Activated naive CD4-positive, alpha-beta T cell treated with anti-CD3 and anti-CD28 coated beads, Interleukin-2, amount 50 U/mL, for 72 hours (primary cell): ENCODE measurements around the gene INHBC. TPM values are rescaled to one million over a fixed set of nuclear protein-coding genes. Genes with fewer than 3 reads are reported as not detected.

Experiments used
- ATAC-seq, 2 donors: fragments of 150-1000 bp; cut with Tn5 transposase; 2 replicates each; pipeline ENCODE4 v1.10.0; 2021; ENCODE audit warnings: mild to moderate bottlenecking in 2 of 2, moderate library complexity in 2 of 2
- DNase-seq, 2 donors: peaks; one replicate each; pipeline ENCODE4 v3.0.0; 2021 to 2022; ENCODE audit warnings: low spot score in 2 of 2
- H3K27ac Mint-ChIP-seq, 2 donors: one replicate each; pipeline ENCODE4 v1.8.0; 2022; ENCODE audit warnings: mild to moderate bottlenecking in 2 of 2, mixed read lengths in 2 of 2
- H3K36me3 Mint-ChIP-seq, 2 donors: one replicate each; pipeline ENCODE4 v1.8.0; 2022; ENCODE audit warnings: mixed read lengths in 2 of 2
- H3K9me3 Mint-ChIP-seq, 2 donors: one replicate each; pipeline ENCODE4 v1.8.0; 2022; ENCODE audit warnings: mixed read lengths in 2 of 2
- total RNA-seq, 2 donors: library from RNA; stranded (reverse); gene quantifications; one replicate each; pipeline ENCODE4 v1.2.3, GENCODE V29; 2022

The INHBC gene
- total RNA-seq, 2 donors from 2014 or later: not detected

DNA sequence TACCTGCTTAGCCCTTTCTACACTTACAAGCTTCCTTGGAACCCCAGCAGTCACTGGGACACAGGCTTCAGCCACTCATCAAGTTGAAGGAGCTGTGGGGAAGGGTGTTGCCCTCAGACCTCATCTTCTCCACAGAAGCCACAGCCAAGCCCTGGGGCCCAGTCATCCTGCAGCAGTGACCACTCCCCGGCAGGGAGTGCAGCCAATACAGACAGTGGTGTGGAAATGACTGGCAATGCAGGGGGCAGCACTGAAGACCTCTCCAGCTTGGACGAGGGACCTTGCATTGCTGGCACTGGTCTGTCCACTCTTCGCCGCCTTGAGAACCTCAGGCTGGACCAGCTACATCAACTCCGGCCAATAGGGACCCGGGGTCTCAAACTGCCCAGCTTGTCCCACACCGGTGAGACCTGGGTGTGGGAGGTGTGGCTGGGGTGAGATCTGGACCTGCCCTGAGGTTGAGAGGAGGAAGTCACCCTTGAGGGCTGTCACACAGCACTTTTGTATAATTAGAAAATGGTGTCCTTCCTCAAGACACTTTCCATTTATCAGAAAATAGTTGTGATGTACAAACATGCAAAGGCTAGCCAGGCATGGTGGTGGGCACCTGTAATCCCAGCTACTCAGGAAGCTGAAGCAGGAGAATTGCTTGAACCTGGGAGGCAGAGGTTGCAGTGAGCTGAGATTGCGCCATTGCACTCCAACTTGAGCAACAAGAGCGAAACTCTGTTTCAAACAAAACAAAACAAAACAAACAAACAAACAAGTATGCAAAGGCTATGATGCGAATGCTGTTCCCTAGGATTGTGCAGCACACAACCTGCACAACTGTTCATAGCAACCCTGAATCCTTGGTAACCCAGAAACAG, 34.9 kb downstream of the INHBC start:
- ATAC-seq (peak in 1 of 2 donors; percentile 23), DNase-seq (no peak)
- no peaks in the 10 kb centered on the region for H3K9me3 Mint-ChIP-seq
- peaks cover 7 to 14% of the 10 kb centered on the region in 2 donors for H3K36me3 Mint-ChIP-seq
- H3K27ac Mint-ChIP-seq: peak overlapping the region in 1 of 2 donors; percentile 36

DNA sequence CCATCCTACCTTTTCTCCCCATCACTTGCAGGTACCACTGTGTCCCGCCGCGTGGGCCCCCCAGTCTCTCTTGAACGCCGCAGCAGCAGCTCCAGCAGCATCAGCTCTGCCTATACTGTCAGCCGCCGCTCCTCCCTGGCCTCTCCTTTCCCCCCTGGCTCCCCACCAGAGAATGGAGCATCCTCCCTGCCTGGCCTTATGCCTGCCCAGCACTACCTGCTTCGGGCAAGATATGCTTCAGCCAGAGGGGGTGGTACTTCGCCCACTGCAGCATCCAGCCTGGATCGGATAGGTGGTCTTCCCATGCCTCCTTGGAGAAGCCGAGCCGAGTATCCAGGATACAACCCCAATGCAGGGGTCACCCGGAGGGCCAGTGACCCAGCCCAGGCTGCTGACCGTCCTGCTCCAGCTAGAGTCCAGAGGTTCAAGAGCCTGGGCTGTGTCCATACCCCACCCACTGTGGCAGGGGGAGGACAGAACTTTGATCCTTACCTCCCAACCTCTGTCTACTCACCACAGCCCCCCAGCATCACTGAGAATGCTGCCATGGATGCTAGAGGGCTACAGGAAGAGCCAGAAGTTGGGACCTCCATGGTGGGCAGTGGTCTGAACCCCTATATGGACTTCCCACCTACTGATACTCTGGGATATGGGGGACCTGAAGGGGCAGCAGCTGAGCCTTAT, 35.8 kb downstream of the INHBC start:
- no peak for ATAC-seq
- Mint-ChIP-seq H3K36me3 (peaks cover 12 to 19% of the 10 kb centered on the region in 2 donors), H3K27ac (no peak overlapping the region)

DNA sequence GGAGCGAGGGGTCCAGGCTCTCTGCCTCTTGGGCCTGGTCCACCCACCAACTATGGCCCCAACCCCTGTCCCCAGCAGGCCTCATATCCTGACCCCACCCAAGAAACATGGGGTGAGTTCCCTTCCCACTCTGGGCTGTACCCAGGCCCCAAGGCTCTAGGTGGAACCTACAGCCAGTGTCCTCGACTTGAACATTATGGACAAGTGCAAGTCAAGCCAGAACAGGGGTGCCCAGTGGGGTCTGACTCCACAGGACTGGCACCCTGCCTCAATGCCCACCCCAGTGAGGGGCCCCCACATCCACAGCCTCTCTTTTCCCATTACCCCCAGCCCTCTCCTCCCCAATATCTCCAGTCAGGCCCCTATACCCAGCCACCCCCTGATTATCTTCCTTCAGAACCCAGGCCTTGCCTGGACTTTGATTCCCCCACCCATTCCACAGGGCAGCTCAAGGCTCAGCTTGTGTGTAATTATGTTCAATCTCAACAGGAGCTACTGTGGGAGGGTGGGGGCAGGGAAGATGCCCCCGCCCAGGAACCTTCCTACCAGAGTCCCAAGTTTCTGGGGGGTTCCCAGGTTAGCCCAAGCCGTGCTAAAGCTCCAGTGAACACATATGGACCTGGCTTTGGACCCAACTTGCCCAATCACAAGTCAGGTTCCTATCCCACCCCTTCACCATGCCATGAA, 36.5 kb downstream of the INHBC start:
- H3K27ac Mint-ChIP-seq: no peak overlapping the region
- DNase-seq (no peak), ATAC-seq (no peak)
- peaks cover 13 to 20% of the 10 kb centered on the region in 2 donors for H3K36me3 Mint-ChIP-seq
- no peaks in the 10 kb centered on the region for H3K9me3 Mint-ChIP-seq

More for the DNA sequence above, 35.8 kb downstream of the INHBC start:
- H3K9me3 Mint-ChIP-seq: no peaks in the 10 kb centered on the region
- no peak for DNase-seq

DNA sequence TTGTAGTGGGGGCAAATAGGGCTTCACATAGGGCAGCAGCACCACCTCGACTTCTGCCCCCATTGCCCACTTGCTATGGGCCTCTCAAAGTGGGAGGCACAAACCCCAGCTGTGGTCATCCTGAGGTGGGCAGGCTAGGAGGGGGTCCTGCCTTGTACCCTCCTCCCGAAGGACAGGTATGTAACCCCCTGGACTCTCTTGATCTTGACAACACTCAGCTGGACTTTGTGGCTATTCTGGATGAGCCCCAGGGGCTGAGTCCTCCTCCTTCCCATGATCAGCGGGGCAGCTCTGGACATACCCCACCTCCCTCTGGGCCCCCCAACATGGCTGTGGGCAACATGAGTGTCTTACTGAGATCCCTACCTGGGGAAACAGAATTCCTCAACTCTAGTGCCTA, 37.1 kb downstream of the INHBC start:
- no peak for ATAC-seq
- Mint-ChIP-seq H3K36me3 (peaks cover 18 to 26% of the 10 kb centered on the region in 2 donors), H3K27ac (no peak overlapping the region), H3K9me3 (no peaks in the 10 kb centered on the region)
- DNase-seq: no peak

DNA sequence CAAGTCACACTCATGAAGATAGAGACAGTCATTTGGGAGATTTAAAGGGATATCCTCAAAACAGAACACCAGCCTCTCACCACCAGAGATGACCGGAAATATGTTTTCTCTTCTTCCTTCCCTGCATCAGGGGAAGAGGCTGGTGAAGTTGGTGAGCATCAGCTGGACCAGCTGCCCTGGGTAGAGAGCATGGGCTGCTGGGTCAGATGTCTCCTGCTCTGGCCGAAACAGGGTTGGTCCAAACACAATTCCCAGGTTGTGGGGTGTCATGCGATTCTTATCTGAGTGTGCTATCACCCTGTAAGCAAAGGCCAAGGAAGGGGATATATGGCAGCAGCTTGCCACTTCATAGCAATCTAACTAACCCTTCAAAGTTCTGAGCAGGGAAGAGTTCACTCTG, 37.8 kb downstream of the INHBC start:
- Mint-ChIP-seq H3K27ac (peak overlapping the region in 1 of 2 donors; percentile 68), H3K36me3 (peaks cover 25 to 33% of the 10 kb centered on the region in 2 donors), H3K9me3 (no peaks in the 10 kb centered on the region)
- DNase-seq (no peak), ATAC-seq (no peak)

DNA sequence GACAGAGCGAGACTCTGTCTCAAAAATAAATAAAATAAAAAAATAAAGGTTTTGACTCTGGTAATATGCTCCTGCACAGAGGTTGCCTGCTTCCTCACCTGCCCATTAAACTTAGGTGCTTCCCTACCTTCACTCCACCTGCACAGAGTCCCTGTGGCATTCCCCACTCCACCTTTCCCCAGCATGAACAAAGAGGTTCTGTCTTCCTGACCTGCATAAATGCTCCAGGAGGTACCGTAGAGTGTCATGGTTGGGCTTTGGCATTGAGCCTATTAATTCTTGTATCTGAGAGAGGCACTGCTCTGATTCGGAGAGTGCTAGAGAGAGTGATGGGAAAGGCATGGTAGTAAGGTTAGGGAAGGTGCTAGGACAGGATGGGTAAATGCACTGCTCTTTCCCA, 38.8 kb downstream of the INHBC start:
- peak overlapping the region in 1 of 2 donors; percentile 23 for H3K27ac Mint-ChIP-seq
- peaks cover 31 to 43% of the 10 kb centered on the region in 2 donors for H3K36me3 Mint-ChIP-seq
- ATAC-seq (no peak), DNase-seq (no peak)
- H3K9me3 Mint-ChIP-seq: no peaks in the 10 kb centered on the region

DNA sequence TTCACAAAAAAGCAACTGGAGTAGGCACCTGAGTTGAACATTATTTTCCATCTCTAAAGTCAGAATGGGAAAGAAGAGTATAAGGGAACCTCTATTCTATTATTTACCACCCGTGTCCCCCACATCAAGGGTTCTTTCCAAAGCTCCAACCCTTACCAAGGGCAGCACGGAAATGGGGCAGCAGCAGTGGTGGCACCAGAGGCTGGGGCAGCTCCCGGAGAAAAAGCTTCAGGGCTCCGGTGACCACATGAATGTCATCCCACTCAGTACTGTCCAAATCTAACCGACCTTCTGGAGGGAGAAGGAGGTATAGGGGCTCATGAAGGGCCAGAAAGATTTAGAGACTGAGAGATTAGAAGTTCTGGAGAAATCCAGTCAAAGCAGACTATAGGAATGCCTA, 39.3 kb downstream of the INHBC start:
- no peaks in the 10 kb centered on the region for H3K9me3 Mint-ChIP-seq
- H3K27ac Mint-ChIP-seq: peak overlapping the region; percentile 10 to 23
- no peak for ATAC-seq

DNA sequence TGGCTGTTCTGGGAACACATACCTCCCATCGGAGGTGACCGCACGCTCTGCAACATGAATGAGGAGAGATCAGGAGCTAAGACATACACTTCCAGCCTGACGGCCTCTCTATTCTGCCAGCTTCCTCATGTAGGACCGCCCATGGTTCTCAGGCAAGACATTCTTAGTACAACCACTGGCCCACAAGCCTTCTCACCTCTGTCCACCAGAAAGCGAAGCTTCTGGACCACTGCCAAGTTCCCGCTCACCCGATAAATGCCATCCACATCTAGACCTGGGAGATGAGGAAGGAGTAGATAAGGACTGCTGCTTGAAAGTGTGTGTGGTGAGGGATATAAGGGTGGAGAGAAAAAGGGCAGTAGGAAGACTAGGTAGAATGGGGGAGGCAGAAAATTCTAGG, 39.8 kb downstream of the INHBC start:
- ATAC-seq (no peak), DNase-seq (no peak)
- H3K9me3 Mint-ChIP-seq: no peaks in the 10 kb centered on the region
- peaks cover 34 to 51% of the 10 kb centered on the region in 2 donors for H3K36me3 Mint-ChIP-seq
- H3K27ac Mint-ChIP-seq: peak overlapping the region; percentile 10 to 23

More for the DNA sequence above, 39.3 kb downstream of the INHBC start:
- DNase-seq: no peak
- peaks cover 34 to 48% of the 10 kb centered on the region in 2 donors for H3K36me3 Mint-ChIP-seq

DNA sequence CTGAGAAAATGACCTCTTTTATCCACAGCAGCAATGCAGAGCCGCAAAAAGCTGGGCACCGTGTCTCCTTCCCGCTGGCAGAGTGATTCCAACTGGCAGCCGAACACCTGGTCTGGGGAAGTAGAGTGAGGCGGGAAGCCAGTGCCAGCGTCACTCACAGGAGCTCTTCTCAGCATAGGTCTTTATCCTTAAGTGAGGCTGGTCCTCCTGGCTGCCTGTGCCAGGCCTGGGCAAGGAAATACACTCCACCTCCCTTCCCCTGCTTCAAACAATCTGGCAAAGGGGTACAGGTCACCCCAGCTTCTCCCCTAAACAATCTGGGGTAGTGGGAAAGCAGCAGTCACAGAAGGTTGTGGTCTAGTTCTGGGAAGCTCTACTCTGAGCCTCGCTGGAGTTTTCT, 40.3 kb downstream of the INHBC start:
- ATAC-seq (no peak), DNase-seq (no peak)
- peak overlapping the region; percentile 3 to 23 for H3K27ac Mint-ChIP-seq
- peaks cover 34 to 55% of the 10 kb centered on the region in 2 donors for H3K36me3 Mint-ChIP-seq
- no peaks in the 10 kb centered on the region for H3K9me3 Mint-ChIP-seq

DNA sequence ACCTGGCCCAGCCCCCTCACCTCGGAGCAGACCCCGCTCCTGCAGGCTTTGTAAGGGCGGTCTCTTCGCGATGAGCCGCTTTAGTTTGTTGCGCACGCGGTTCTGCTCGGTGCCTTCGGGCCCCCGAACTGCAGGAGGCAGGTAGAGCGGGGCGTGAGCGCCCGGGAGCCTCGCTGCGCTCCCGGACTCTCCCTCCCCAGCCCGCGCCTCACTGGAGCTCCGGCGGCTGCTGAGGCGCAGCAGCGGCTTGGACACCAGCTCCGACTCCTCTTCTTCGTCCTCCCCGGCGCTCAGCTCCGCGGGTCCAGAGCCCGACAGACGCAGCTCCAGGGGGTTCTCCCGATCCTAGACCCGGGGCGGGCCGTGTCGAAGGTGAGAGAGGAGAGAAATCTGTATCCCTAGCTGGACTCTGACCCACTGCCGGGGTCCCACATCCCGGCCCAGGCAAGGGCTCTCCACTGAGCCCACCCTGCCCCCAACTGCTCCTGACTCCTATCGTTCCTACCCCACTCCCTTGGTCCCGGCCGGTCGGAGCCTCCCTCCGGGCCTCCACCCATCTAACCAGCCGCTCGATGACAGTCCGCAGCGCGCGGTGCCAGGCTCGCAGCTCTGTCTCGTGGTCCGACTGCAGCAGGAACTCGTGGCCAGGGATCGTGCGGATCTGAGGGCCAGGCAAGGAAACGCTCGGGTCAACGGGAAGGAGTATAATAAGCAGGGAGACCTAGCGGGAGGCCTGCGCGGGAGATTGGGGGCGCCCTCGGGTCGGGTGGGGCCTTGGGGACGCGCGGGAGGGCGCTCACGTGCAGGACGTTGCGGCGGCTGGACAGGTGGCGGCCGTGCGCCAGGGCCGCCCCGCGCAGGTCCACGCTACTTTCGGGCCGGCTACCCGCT, 40.9 kb downstream of the INHBC start:
- no peaks in the 10 kb centered on the region for H3K9me3 Mint-ChIP-seq
- peak in 1 of 2 donors; percentile 10 for ATAC-seq
- H3K36me3 Mint-ChIP-seq: peaks cover 34 to 55% of the 10 kb centered on the region in 2 donors
- H3K27ac Mint-ChIP-seq: peak overlapping the region; percentile 53 to 98
- DNase-seq: no peak

DNA sequence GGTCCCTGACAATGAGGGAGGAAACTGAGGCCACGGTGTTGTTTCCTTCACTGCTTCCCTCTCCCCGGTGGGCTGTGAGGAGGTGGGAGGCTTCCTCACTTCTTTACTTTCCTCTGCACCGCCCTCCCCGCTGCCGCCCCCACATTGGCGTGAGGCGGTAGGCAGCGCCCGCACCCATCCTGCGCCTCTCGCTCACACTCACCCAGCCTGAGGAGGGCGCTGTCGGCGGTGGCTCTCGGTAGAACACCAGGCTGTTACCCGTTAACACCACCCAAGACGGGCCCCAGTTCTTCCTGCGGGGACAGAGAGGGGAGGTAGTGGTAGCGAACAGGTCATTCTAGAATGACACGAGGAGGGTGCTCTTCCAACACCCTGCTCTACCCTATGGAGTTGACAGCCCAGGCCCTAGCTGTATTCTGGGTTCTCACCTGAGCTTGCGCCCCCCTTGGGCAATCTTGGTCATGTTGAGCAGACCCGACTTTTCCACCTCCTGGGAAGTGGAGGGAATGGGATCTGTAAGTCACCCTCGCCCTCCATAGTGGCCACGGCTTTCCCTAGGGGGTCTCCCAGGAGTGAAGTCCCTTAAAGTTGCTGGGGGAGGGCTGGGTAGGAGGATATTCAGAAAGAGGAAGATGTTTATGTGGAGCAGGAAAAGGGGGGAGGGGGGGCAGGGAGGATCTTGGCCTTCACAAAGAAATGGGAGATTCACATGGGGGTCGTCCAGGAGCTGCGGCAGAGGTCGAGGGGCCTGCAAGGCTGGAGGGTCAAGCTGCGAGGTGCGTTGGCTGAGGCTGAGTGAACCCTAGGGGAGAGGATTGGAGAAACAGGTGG, 41.8 kb downstream of the INHBC start:
- peaks cover 34 to 55% of the 10 kb centered on the region in 2 donors for H3K36me3 Mint-ChIP-seq

DNA sequence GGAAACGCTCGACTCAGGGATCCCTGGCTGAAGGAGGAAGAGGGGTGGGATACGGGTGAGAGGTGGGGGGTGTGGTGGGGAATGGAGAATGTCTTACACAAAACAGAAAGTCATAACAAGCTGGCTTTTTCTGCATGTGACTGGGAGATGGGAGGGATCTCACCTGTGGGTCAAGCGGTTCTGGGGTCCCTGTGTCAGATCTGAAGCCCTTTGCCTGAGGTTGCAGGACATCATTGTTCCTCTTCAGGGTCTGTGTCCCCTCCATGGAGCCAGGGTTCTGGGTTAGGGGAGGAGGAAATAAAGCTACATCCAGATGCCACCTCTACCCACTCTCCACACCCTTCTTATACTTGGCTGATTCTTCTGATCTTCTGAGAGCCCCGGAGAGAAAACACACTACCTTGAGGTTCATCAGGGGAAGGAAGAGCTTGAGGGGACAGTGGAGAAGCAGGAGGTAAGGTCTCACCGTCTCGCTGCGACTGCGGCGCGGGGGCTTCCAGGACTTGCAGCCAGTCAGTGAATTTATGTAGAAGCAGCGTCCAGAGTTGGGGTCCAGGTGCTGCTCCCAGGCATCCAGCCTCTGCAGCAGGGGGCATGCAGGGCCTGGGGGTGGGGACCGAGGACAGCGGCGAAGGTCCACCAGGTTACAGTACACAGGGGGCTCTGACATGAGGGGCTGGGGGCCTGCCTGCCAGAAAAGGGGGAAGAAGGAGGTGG, 42.6 kb downstream of the INHBC start:
- no peak for ATAC-seq
- no peak for DNase-seq
- Mint-ChIP-seq H3K9me3 (no peaks in the 10 kb centered on the region), H3K27ac (peak overlapping the region; percentile 98), H3K36me3 (peaks cover 34 to 55% of the 10 kb centered on the region in 2 donors)

More for the DNA sequence above, 41.8 kb downstream of the INHBC start:
- DNase-seq (peak; percentile 80 to 88), ATAC-seq (peak; percentile 30 to 73)
- H3K9me3 Mint-ChIP-seq: no peaks in the 10 kb centered on the region
- H3K27ac Mint-ChIP-seq: peak overlapping the region; percentile 98

DNA sequence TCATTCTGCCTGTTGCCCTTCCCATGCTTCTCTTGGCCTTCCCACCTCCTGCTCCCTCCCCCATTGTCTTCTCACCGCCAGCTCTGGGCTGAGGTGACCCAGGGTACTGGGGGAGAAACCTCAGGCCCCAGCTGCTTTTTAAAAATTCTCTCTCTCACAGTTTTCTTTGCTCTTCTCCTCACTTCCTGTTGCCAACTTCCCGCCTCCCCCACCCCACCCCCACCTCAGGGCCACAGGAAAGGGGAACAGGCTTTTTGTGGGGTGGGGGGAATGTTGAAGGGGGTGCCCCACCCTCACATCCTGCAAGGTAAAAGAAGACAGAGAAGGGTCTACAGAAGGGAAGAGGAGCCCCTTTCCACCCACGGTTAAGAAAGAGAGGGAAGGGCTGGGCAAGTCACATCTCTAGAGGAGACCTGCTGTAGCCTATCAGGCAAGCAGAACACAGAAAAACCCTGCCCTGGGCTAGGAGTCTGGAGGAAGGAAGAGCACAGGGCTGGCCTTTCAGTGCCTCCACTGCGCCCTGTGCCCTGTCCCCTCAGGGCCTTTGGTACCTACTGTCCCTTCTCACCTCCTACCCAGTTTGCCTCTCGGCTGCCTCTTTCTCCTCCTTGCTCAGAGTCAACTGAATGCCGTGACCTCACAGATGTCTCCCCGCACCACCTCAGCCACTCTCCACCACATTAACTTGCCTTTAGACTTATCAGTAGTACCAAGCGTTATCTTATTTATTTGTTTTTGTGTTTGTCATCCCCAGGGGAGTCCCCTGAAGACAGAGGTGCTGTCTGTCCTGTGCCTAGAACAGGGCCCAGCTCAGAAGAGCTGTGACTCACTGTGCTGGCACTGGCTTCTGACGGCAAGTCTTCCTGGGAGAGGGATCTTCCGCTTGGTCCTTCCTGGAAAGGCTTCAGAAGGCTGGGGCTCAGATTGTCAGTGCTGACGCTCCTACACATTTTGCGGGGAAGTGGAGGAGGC, 43.4 kb downstream of the INHBC start:
- Mint-ChIP-seq H3K9me3 (no peaks in the 10 kb centered on the region), H3K27ac (peak overlapping the region; percentile 98), H3K36me3 (peaks cover 34 to 55% of the 10 kb centered on the region in 2 donors)
- peak; percentile 49 to 77 for DNase-seq
- ATAC-seq: peak; percentile 58 to 67

DNA sequence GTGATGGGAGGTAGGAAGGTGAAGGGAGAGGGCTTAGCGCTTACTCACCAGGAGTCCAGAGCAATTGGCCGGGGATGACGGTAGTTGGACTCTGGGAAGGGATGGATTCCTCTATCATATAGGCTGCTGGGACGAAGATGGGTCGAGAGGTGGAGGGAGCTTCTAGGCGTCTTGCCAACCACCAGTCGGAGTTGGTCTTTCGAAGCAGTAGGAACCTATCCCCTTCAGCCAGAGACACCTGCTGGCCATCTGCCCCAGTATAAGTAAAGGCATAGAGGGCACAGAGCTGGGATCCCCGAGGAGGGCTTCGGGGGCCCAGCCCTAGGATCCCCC, 44.4 kb downstream of the INHBC start:
- peak in 1 of 2 donors; percentile 13 for DNase-seq
- H3K36me3 Mint-ChIP-seq: peaks cover 32 to 47% of the 10 kb centered on the region in 2 donors
- H3K27ac Mint-ChIP-seq: peak overlapping the region; percentile 98
- no peak for ATAC-seq
- H3K9me3 Mint-ChIP-seq: no peaks in the 10 kb centered on the region
